ENCODE data around the gene RASGEF1C. TPM values are rescaled to one million over a fixed set of nuclear protein-coding genes. Genes with fewer than 3 reads are reported as not detected.

Gene RASGEF1C
- total RNA-seq, 4 donors from 2014 or later: 0.38 to 0.51 TPM; not detected in 2

- no peak for TF ChIP-seq CTCF (IDR thresholded peaks at IDR 0.05; ENCODE audit: low read depth)
These were observed 66.0 kb downstream of the RASGEF1C start for GRCh38 chr5:180142824-180143610.

GRCh38 chr5:180142021-180142765, 66.8 kb downstream of the RASGEF1C start:
- TF ChIP-seq CTCF (IDR thresholded peaks at IDR 0.05; ENCODE audit: low read depth): no peak

- no peak for TF ChIP-seq CTCF (IDR thresholded peaks at IDR 0.05; ENCODE audit: low read depth)
These were observed 67.8 kb downstream of the RASGEF1C start for GRCh38 chr5:180141068-180141660.

DNA sequence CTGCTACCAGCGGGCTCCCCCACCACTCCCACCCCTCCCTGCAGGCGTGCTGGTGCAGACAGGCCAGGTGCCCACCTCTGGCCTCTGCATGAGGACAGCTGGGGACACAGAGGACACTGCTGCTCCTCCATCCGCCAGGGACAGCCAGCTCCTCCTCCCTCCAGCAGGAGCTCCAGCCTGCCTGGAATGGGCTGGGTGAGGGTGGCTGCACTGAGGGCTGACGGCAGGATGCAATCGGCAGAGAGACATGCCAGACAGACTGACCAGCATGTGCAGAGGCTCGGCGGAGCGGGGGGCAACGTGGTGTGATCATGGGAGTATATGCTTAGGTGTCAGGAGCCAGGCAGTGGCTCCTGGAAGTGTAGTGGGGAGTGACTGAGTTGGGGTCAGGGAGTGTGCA, 68.4 kb downstream of the RASGEF1C start:
- TF ChIP-seq CTCF (IDR thresholded peaks at IDR 0.05; ENCODE audit: low read depth): no peak

DNA sequence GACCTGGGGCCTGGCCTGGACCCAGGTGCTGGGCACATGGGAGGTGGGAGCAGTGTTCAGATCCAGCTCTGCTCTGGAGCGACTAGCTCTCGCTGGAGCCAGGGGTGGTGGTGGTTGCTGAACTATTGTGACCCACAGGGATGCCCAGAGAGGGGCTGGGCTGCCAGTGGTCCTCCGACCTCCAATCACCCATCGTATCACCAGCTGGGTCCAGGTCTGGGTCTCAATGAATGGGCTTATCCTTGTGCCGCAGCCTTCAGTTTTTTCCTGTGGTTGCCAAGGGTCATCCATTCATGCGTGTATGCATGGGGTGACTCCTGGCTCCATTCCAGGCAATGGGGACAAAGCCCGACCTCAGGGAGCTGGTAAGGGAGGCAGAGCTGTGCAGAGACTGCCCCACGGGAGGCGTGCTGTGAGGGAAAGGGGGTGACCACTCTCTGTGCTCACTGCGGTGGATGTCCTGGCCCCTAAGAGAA, 68.9 kb downstream of the RASGEF1C start:
- no peak for TF ChIP-seq CTCF (IDR thresholded peaks at IDR 0.05; ENCODE audit: low read depth)

DNA sequence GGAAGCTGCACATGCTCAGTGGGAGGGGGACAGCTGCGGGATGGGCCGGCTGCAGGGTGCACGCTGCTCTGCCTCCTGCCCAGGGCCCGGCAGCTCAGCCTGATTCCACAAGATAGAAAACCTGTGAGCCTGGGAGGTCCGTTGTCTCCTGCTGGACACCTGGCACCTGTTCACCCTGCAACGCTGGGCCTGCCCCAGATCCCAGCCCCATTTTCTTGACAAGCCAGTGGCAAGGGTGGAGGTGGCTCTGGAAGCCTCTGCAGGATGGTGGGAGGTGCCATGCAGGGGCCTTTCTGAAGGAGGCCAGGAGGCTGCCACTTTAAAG, 69.3 kb downstream of the RASGEF1C start:
- TF ChIP-seq CTCF (IDR thresholded peaks at IDR 0.05; ENCODE audit: low read depth): no peak

Measured in subcutaneous adipose tissue (tissue), 4 donors.